Measurements from ENCODE around the gene TRAF3IP3.

DNA sequence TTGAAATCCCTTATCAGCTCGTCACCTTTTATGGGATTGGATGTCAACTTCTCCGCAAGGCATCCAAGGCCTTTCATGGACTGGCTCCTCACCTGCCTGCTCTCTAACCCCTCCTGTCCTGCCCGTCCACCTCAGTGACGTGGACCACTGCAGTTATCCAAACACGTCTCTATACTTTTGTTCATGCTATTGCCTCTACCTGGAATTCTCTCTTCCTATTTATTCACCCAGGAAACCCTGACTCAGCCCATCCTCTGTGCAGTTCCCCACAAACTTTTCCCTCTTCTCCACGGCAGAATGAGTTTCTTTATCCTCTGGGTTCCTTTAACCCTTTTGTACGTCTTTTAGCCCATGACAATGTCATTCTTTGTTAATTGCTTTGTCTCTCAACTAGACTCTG, 66.9 kb downstream of the TRAF3IP3 start:
- TF ChIP-seq, protein P1, sequence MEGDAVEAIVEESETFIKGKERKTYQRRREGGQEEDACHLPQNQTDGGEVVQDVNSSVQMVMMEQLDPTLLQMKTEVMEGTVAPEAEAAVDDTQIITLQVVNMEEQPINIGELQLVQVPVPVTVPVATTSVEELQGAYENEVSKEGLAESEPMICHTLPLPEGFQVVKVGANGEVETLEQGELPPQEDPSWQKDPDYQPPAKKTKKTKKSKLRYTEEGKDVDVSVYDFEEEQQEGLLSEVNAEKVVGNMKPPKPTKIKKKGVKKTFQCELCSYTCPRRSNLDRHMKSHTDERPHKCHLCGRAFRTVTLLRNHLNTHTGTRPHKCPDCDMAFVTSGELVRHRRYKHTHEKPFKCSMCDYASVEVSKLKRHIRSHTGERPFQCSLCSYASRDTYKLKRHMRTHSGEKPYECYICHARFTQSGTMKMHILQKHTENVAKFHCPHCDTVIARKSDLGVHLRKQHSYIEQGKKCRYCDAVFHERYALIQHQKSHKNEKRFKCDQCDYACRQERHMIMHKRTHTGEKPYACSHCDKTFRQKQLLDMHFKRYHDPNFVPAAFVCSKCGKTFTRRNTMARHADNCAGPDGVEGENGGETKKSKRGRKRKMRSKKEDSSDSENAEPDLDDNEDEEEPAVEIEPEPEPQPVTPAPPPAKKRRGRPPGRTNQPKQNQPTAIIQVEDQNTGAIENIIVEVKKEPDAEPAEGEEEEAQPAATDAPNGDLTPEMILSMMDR (conservative IDR thresholded peaks at IDR 0.05 in 1 of 2, IDR thresholded peaks at IDR 0.05 in 1 of 2; ENCODE audit: low read depth in 1 of 2, low read length in 2 of 2), result no peak
- no peak for TF ChIP-seq EZH2 (IDR thresholded peaks at IDR 0.05; ENCODE audit: low read length, missing control alignments)

Data from fibroblast of lung (primary cell).